ENCODE data around the gene ABCB8. TPM values are rescaled to one million over a fixed set of nuclear protein-coding genes. Genes with fewer than 3 reads are reported as not detected.

Gene ABCB8
- total and polyA plus RNA-seq, 9 of the 15 experiments (the other 6 are each of a cell fraction or from before 2014, with no cell fraction given): 7.6 to 106 (median 36.3) TPM

- TF ChIP-seq CHAMP1 (IDR thresholded peaks at IDR 0.05) (no peak), NCOA2 (IDR thresholded peaks at IDR 0.05; ENCODE audit: partially characterized antibody in 2 of 2) (no peak), ZBTB2 (IDR thresholded peaks at IDR 0.05) (peak; percentile 76; the same call in 1 of the 2 replicates), SIN3A (IDR thresholded peaks at IDR 0.05; ENCODE audit: borderline replicate concordance in 2 of 2, control insufficient read depth in 1 of 2, low read depth in 2 of 2, low read length in 2 of 2) (peak in 1 of 2 experiments; percentile 67; a peak in 1 of 4 replicates), SMARCA5 (IDR thresholded peaks at IDR 0.05) (peak; percentile 98), CHD4 (IDR thresholded peaks at IDR 0.05; ENCODE audit: insufficient read depth, insufficient replicate concordance, low read depth, low read length, poor library complexity, severe bottlenecking) (peak; percentile 79), HES1 (IDR thresholded peaks at IDR 0.05; ENCODE audit: low read depth) (no peak), CBX2 (IDR thresholded peaks at IDR 0.05; ENCODE audit: insufficient read depth, low read length, poor library complexity, severe bottlenecking) (no peak), MLX (CRISPR knock-in tag; conservative IDR thresholded peaks at IDR 0.05) (peak in 1 of 2 experiments; percentile 19; a peak in 1 of 4 replicates), NFIX (CRISPR knock-in tag; IDR thresholded peaks at IDR 0.05; ENCODE audit: low read depth) (no peak), TAF15 (IDR thresholded peaks at IDR 0.05; ENCODE audit: low read depth, low read length) (no peak), TAF1 (IDR thresholded peaks at IDR 0.05; ENCODE audit: control insufficient read depth, extremely low read depth, insufficient read depth, low read length, severe bottlenecking) (peak; percentile 50)
Measured at GRCh38 chr7:151017953-151018420, 10.3 kb upstream of the ABCB8 start (continued).

All from K562 (cell line).